HG03196 (cell line): Measurements from ENCODE around the gene GAPVD1.
A peak's percentile ranks its signal among the peaks of the same experiment; 100 is the strongest.
"Not testable (repeated sequence)": the region's sequence is repeated elsewhere in the genome, so short reads cannot be mapped to it uniquely, and the experiment has no call there.

ENCODE experiments used
- ATAC-seq: cut with Tn5 transposase; IDR thresholded peaks from one replicate; pipeline ENCODE4 v1.9.1; 2021; ENCODE audit not compliant: unreplicated experiment

Gene GAPVD1

GRCh38 chr9:125297917-125298316 is 36.3 kb downstream of the GAPVD1 start:
- no peak for ATAC-seq

- no peak for ATAC-seq
These were observed 40.6 kb downstream of the GAPVD1 start for GRCh38 chr9:125302241-125302640.

DNA sequence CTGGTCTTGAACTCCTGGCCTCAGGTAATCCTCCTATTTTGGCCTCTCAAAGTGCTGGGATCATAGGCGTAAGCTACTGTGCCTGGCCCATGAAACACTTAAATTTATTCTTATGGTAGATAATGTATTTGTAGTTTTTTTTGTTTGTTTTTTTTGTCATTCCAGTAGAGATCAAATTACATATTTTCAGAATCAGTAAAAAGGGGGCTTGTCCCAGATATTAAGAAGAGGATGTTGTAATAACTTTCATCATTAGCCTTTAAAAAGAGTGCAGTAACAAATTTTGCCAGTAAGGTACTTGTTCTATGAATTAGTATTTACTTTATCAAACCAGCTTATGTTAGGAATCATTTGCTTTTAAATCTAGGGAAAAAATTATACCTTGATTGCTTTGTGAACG is 42.6 kb downstream of the GAPVD1 start:
- no peak for ATAC-seq

DNA sequence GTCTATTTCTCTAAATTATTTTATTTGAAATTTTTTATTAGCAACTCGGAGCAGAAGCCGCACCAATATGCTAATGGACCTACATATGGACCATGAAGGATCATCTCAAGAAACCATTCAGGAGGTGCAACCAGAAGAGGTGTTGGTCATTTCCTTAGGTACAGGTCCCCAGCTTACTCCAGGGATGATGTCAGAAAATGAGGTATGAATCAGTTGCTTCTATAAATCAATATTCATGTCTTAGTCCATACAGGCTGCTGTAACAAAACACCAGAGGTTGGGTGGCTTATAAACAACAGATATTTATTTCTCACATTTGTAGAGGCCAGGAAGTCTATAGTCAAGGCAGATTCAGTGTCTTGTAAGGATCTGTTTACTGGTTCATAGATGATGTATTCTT is 50.8 kb downstream of the GAPVD1 start:
- no peak for ATAC-seq

GRCh38 chr9:125316359-125316758 is 54.7 kb downstream of the GAPVD1 start:
- not testable (repeated sequence) for ATAC-seq

DNA sequence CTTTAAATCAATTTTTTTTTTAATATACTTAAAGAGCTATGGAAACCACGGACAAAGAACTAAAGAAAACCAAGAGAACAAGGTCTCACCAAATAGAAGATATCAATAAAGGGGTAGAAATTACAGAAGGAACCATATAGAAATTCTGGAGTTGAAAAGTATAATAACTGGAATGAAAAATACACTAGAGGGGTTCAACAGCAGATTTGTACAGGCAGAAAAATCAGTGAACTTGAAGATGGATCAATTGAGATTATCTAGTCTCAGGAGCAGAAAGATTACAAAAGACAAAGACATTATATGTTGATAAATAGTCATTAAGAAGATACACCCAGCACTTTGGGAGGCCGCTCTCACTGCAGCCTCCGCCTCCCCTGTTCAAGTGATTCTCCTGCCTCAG is 56.1 kb downstream of the GAPVD1 start:
- ATAC-seq: no peak

DNA sequence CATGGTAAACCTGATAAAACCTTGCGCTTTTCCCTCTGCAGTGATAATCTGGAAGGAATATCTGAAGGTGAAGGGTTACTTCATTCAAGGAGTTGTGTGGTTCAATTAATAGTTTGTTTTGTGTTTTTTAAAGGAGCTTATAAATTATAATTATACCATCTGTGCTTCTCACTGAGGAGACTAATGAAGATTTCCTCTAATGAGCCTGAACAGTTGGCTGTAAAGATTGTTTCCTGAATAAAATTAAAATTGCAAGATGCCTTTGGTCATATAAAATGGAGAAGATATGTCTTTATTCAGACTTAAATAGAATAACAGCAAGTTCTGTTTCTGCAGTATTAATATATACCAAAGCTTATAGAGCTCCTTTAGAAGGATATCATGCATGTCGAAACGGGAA is 59.9 kb downstream of the GAPVD1 start:
- ATAC-seq: no peak

GRCh38 chr9:125323615-125324014 is 62.0 kb downstream of the GAPVD1 start:
- no peak for ATAC-seq

- no peak for ATAC-seq
These were observed 64.2 kb downstream of the GAPVD1 start for GRCh38 chr9:125325826-125326225.

DNA sequence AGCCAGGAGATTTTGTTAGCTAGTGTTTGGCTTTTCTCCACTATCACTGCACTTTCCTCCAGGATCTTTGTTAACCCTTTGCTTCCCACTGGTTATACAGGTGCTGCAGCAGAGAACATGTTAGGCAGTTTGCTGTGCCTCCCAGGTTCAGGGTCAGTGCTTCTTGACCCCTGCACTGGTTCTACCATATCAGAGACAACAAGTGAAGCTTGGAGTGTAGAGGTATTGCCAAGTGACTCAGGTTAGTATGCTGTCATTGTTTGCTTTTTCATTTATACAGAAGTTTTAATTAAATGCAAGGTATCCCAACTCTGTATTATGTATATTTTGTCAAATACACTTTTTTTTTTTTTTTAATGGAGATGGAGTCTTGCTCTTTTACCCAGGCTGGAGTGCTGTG is 68.4 kb downstream of the GAPVD1 start:
- no peak for ATAC-seq

- no peak for ATAC-seq
These were observed 69.0 kb downstream of the GAPVD1 start for GRCh38 chr9:125330587-125330986.

DNA sequence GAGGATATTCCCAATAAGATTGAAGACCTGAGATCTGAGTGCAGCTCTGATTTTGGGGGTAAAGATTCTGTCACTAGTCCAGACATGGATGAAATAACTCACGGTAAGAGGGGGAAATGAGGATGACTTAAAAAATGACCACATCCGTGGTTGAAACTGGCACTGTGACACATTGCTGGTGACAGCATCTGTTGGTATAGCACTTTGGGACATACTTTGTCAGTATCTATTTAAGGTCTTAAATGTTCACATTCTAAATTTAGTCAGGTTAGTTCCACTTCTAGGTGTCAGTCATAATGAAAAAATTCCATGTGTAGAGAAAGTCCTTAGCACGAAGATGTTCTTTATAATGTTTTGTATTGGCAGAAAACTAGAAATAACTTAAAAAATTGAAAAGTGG is 70.9 kb downstream of the GAPVD1 start:
- ATAC-seq: peak; percentile 83

DNA sequence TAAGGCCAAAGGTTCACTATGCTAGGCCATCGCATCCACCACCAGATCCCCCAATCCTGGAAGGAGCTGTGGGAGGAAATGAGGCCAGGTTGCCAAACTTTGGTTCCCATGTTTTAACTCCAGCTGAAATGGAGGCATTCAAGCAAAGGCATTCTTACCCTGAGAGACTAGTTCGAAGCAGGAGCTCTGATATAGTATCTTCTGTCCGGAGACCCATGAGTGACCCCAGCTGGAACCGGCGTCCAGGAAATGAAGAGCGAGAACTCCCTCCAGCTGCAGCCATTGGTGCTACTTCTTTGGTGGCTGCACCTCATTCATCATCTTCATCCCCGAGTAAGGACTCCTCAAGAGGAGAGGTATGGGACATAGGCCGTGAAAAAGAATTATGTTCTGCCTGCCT is 75.6 kb downstream of the GAPVD1 start:
- ATAC-seq: no peak

- no peak for ATAC-seq
These were observed 77.3 kb downstream of the GAPVD1 start for GRCh38 chr9:125338929-125339328.

- ATAC-seq: no peak
These were observed 79.9 kb downstream of the GAPVD1 start for GRCh38 chr9:125341566-125341965.

- no peak for ATAC-seq
These were observed 82.1 kb downstream of the GAPVD1 start for GRCh38 chr9:125343518-125344275.

DNA sequence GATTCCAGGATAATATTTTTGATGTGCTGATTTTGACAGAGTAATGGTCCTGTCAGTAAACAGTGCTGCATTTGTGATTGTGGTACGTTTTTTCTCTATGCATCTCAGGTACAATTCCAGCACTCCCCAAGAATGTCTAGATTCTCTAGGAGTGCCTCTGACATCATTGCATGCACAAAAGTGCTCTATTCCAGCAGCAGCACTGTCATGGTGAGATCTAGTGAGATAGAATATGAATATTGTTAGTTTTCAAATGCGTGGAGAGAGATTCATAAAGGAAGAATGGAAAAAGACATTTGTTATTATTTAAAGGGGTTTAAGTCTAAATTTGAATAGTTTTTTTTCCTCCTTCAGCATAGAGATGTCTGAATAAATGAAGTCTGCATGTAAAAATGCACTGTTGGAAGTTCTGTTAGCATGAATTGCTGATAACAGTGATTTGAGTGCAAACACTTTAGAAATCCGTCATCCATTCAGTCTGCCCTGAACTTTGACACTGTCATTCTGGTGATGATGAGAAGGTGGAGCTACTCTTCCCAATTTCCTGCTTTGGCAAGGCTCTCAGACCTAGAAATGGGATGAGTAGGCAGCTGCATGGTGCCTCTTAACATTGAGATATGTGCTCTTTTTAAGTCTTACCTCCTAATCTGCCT is 84.6 kb downstream of the GAPVD1 start:
- no peak for ATAC-seq

- no peak for ATAC-seq
These were observed 94.0 kb downstream of the GAPVD1 start for GRCh38 chr9:125355601-125356000.

GRCh38 chr9:125356032-125356431 is 94.4 kb downstream of the GAPVD1 start:
- ATAC-seq: no peak

DNA sequence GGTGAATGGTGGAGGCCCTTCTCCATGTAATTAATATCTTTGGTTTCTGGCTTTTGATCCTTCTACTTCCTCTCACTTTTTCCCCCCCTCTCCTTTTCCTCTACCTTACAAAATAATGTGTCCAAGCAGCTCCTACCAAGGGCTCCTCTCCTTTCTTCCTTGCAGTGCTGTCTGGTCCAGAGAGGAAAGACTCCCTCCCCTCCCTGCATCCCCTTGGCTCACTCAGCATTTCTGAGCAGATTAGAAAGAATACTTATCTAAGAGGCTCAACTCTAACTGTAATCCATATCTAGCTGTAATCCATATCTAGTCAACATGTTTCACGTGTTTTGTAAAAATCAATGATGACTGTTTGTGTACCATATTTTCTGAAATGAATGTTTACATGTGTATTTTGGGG is 97.4 kb downstream of the GAPVD1 start:
- no peak for ATAC-seq

DNA sequence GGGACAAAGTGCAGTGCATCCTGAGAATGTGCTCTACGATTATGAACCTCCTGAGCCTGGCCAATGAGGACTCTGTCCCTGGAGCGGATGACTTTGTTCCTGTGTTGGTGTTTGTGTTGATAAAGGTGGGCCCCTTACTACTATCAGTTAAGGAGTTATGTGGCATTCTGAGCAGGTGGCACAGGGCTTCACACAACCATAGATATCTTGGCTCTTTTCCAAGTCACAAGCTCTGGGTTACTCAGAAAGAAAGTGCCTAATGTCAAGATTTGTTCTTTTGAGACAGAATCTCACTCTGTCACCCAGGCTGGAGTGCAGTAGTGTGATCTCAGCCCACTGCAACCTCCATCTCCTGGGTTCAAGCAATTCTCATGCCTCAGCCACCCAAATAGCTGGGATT is 99.0 kb downstream of the GAPVD1 start:
- no peak for ATAC-seq

DNA sequence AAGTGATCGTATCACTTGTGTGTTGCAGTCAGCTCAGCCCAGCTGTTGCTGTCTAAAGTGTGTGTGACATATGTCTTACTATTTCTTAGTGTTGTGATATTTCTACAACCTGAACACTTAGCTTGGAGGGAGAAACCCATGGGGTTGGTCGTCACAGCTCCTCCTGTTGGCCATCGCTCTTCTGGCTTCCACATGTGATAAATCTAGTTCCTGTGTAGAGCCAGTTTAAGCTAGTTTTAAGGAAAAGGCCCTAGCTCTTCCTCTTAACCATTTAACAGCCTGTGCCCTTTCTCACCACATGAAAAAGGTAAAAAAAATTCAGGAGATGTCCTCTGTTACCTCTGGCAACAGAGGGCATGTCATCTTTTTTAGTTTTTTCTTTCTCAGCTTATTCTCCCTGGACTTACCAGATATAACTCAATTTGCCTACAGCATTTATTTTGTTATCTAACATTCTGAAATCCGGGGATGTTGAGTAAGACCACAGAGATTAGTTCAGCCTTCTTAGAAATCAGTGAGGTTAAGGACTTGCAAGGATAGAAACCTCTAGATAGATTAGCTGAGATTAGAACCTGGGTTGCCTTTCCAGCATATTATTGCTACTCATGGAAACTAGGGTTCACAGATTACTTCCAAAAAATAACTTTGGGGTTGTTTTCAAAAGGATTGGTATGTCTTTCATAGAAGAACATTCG is 100.4 kb downstream of the GAPVD1 start:
- ATAC-seq: no peak
